Activated T-cell treated with anti-CD3 and anti-CD28 coated beads, Interleukin-2, amount 50 U/mL, for 4 hours (primary cell): Measurements from ENCODE around the gene ZP2. TPM values are rescaled to one million over a fixed set of nuclear protein-coding genes. Genes with fewer than 3 reads are reported as not detected.
"Not testable (repeated sequence)": the region's sequence is repeated elsewhere in the genome, so short reads cannot be mapped to it uniquely, and the experiment has no call there.

Experiments
- ATAC-seq, 2 donors: fragments of 200-7000 bp; cut with Tn5 transposase; one replicate each; pipeline ENCODE4 v1.10.0; 2021
- DNase-seq: peaks from one replicate; pipeline ENCODE4 v3.0.0-alpha.2; 2020
- H3K27me3 Mint-ChIP-seq: one replicate; pipeline ENCODE4 v1.8.0; 2021; ENCODE audit warnings: low read depth, mixed read lengths
- H3K36me3 Mint-ChIP-seq: one replicate; pipeline ENCODE4 v1.8.0; 2022; ENCODE audit warnings: mixed read lengths; ENCODE audit not compliant: insufficient read depth
- H3K4me1 Mint-ChIP-seq: one replicate; pipeline ENCODE4 v1.8.0; 2021; ENCODE audit warnings: low read depth, mixed read lengths
- H3K4me3 Mint-ChIP-seq: one replicate; pipeline ENCODE4 v1.8.0; 2021; ENCODE audit warnings: mild to moderate bottlenecking, moderate library complexity, mixed read lengths
- H3K9me3 Mint-ChIP-seq: one replicate; pipeline ENCODE4 v1.8.0; 2021; ENCODE audit warnings: mixed read lengths
- total RNA-seq, 3 donors: library from RNA; stranded (reverse); gene quantifications; one replicate each; pipeline ENCODE4 v1.2.1, GENCODE V29; 2021

The ZP2 gene
- total RNA-seq, 3 donors from 2014 or later = not detected

DNA sequence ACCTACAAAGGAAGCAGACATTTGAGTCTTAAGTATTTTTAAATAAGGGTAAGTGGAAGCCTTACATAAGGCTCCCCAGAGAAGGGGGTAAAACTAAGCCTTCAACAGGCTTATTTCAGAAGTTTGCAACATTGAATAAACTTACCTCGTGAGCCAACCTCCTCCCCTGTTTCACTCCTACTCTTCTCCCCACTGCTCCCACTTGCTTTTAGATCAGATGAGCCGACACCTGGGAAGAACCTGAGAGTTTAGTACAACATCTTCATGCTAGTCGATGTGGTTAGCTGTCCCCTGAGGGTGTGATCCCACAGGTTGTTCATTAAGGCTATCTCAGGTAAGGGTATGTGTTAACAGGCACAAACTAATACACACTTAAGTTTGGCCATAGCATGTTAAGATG is 13.8 kb downstream of the ZP2 start:
- Mint-ChIP-seq H3K4me3 (no peak overlapping the region), H3K36me3 (no peaks in the 10 kb centered on the region), H3K4me1 (peaks cover 10% of the 10 kb centered on the region), H3K27me3 (peaks cover 19% of the 10 kb centered on the region), H3K9me3 (no peaks in the 10 kb centered on the region)
- ATAC-seq (no peak), DNase-seq (no peak)

DNA sequence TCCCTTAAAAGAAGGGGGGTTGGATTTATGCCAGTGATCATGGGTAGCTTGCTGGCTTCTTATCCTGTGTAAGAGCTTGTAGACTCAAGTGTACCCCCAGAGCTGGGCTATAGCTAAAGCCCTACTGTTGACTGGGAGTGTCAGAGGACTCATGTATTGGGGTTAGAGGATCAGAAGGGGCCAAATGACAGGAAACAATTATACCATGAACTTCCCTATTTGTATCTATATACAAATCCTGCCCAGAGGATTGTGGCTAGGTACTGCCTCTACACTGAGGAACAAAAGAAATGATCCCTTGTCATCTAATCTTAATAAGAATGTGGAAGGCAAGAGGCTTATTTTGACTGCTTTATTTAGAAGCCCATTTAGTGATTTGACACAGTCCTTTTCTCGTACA is 14.3 kb downstream of the ZP2 start:
- H3K4me3 Mint-ChIP-seq = no peak overlapping the region
- peaks cover 10% of the 10 kb centered on the region for H3K4me1 Mint-ChIP-seq
- no peaks in the 10 kb centered on the region for H3K36me3 Mint-ChIP-seq
- ATAC-seq (no peak), DNase-seq (no peak)
- no peaks in the 10 kb centered on the region for H3K9me3 Mint-ChIP-seq
- peaks cover 19% of the 10 kb centered on the region for H3K27me3 Mint-ChIP-seq

DNA sequence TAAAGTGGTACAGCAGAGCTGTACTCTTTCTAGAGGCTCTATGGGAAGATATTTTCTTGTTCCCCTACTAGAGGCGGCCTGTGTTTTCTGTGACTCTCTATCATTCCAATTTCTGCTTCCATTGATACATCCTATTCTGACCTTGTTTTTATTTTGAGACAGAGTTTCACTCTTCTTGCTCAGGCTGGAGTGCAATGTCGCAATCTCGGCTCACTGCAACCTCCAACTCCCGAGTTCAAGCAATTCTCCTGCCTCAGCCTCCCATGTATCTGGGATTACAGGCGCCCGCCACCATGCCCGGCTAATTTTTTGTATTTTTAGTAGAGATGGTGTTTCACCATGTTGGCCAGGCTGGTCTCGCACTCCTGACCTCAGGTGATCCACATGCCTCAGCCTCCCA is 16.0 kb downstream of the ZP2 start:
- not testable (repeated sequence) for H3K9me3 Mint-ChIP-seq, H3K36me3 Mint-ChIP-seq, H3K4me3 Mint-ChIP-seq, ATAC-seq, DNase-seq, H3K4me1 Mint-ChIP-seq
- H3K27me3 Mint-ChIP-seq = peaks cover 19% of the 10 kb centered on the region

DNA sequence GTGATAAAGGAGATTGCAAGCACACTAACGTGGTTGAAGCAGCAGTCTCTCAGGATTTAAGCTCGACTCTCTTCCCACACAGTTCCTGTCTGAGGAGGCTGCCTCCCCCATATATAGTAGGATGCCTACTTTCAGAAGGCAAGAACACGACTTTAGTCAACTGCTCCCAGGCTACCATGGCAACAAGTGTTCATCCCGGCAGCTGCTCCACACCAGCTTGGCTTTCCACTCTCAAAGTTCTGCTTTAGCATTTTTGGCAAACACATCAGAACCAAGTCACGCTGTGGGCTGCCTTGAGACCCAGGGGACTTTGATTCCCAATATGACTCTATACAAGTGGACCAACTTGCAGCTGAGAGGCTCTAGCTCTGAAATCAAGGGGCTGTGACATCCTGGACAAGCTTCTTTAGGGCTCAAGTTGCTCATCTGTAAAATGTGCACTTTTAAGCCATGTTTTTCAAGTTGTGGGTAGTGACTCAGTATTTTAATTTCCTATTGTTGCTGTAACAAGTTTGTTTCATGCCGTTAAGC is 16.5 kb downstream of the ZP2 start:
- Mint-ChIP-seq H3K9me3 (peaks cover 3% of the 10 kb centered on the region), H3K4me1 (peaks cover 10% of the 10 kb centered on the region), H3K4me3 (peak overlapping the region; percentile 40), H3K36me3 (no peaks in the 10 kb centered on the region), H3K27me3 (peaks cover 19% of the 10 kb centered on the region)
- DNase-seq (no peak), ATAC-seq (no peak)

DNA sequence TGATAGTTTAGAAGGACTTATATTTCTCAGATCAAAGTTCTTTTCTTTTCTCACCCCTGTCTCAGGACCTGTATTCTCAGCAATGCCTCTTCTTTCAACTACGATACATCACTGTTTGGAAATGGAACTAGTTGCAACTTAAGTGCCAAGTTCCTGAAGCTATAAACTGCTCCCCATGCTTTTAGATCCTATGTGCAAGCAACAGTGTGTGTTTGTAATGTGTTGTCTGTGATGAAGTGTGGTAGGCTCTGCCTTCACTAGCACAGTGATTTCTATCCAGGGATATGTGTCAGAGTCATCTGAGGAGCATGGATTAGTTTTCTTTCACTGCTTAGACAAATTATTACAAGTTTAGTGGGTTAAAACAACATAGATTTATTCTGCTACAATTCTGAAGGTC is 18.4 kb downstream of the ZP2 start:
- no peak overlapping the region for H3K4me3 Mint-ChIP-seq
- no peak for DNase-seq

DNA sequence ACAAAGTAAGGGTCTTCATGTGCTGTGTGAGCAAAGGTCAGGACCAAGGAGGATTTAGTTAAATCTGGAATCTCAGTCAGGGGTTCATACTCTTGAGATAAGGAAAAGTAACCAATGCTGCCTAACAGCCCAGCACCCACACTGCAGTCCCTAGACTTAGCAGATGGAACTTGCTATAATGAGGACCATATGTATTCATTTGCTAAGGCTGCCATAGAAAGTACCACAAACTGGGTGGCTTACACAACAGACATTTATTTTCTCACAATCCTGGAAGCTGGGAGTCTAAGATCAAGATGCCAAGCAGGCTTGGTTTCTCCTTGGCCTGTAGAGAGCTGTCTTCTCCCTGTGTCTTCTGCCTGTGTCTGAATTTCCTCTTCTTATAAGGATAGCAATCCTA is 20.8 kb downstream of the ZP2 start:
- no peak overlapping the region for H3K4me3 Mint-ChIP-seq
- H3K36me3 Mint-ChIP-seq = no peaks in the 10 kb centered on the region
- H3K9me3 Mint-ChIP-seq = peaks cover 3% of the 10 kb centered on the region
- no peak for DNase-seq
- H3K4me1 Mint-ChIP-seq = peaks cover 15% of the 10 kb centered on the region
- H3K27me3 Mint-ChIP-seq = peaks cover 10% of the 10 kb centered on the region
- ATAC-seq = no peak

More for the DNA sequence above, 18.4 kb downstream of the ZP2 start:
- Mint-ChIP-seq H3K36me3 (no peaks in the 10 kb centered on the region), H3K9me3 (peaks cover 3% of the 10 kb centered on the region), H3K27me3 (peaks cover 11% of the 10 kb centered on the region), H3K4me1 (peaks cover 15% of the 10 kb centered on the region)
- no peak for ATAC-seq

DNA sequence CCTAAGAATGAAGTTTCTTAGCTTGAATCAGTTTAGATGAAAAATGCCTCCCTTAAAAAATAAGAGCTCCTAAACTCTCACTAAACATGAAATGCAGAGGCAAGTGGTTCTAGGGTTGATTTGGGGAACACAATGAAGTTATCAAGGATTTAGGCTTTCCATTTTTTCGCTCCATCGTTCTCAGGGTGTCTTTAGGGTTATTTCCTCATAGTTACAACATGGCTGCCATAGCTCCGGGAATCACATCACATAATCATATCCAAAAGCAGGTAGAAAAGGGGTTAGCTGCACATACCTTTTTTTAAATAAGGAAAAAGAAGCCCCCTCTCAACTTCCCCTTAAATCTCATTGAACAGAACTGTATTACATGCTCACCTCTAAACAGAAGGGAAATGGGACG is 21.4 kb downstream of the ZP2 start:
- H3K27me3 Mint-ChIP-seq = peaks cover 4% of the 10 kb centered on the region
- no peak for ATAC-seq
- H3K9me3 Mint-ChIP-seq = peaks cover 4% of the 10 kb centered on the region
- peaks cover under 1% of the 10 kb centered on the region for H3K36me3 Mint-ChIP-seq
- peaks cover 15% of the 10 kb centered on the region for H3K4me1 Mint-ChIP-seq
- no peak overlapping the region for H3K4me3 Mint-ChIP-seq
- DNase-seq = no peak

DNA sequence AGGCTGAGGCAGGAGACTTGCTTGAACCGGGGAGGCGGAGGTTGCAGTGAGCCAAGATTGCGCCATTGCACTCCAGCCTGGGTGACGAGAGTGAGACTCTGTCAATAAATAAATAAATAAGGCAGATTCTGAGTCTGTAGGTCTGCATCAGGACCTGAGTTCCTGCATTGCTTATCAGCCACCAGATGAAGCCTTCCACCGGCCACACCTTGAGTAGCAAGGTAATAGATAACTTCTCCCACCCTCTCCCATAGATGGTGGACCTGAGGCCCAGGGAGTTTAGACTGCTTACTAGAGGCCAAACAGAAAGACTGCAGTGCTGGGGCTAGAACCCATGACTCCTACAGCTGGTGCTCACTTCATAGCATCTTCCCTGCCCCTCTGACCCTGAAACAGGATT is 22.1 kb downstream of the ZP2 start:
- no peak for ATAC-seq
- Mint-ChIP-seq H3K4me3 (no peak overlapping the region), H3K4me1 (peaks cover 15% of the 10 kb centered on the region), H3K36me3 (peaks cover 2% of the 10 kb centered on the region), H3K27me3 (peaks cover under 1% of the 10 kb centered on the region), H3K9me3 (peaks cover 11% of the 10 kb centered on the region)
- DNase-seq = no peak

DNA sequence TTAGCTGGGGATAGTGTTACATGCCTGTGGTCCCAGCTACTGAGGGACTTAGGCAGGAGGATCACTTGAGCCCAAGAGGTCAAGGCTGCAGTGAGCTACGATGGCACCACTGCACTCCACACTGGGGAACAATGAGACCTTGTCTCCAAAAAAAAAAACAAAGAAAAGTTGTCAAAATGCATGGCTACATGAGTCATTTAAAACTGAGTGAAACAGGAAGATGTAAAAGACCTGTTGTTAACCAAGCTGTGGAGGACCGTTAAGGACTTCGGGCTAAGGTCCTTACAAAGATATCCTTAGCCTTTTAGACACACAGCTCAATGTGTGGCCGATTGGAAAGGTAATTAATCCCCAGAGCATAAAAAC is 25.1 kb downstream of the ZP2 start:
- no peaks in the 10 kb centered on the region for H3K27me3 Mint-ChIP-seq
- ATAC-seq (no peak), DNase-seq (no peak)
- peaks cover 12% of the 10 kb centered on the region for H3K9me3 Mint-ChIP-seq
- H3K4me1 Mint-ChIP-seq = peaks cover 14% of the 10 kb centered on the region
- peaks cover 21% of the 10 kb centered on the region for H3K36me3 Mint-ChIP-seq
- H3K4me3 Mint-ChIP-seq = no peak overlapping the region

DNA sequence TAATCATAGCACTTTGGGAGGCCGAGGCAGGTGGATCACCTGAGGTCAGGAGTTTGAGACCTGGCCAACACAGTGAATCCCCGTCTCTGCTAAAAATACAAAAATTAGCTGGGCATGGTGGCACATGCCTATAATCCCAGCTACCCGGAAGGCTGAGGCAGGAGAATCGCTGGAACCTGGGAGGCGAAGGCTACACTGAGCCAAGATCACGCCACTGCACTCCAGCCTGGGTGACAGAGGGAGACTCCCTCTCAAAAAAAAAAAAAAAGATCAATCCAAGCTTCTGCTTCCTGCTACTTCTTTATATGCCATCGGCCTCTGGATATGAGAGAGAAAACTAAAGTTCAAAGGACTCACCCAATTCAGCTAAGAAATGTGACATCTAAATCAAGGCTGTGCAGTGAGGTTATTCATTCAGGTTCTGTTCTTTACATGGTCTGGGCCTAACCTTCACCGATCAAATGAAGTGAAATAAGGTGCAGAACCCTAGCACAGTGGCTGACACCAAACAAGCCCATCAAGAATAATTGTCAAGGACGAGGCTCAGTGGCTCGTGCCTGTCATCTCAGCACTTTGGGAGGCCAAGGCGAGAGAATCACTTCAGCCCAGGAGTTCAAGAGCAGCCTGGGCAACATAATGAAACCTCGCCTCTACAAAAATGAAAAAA is 25.6 kb downstream of the ZP2 start:
- ATAC-seq = no peak
- Mint-ChIP-seq H3K4me3 (no peak overlapping the region), H3K36me3 (peaks cover 26% of the 10 kb centered on the region), H3K9me3 (peaks cover 12% of the 10 kb centered on the region), H3K4me1 (peaks cover 14% of the 10 kb centered on the region), H3K27me3 (no peaks in the 10 kb centered on the region)
- DNase-seq = no peak

DNA sequence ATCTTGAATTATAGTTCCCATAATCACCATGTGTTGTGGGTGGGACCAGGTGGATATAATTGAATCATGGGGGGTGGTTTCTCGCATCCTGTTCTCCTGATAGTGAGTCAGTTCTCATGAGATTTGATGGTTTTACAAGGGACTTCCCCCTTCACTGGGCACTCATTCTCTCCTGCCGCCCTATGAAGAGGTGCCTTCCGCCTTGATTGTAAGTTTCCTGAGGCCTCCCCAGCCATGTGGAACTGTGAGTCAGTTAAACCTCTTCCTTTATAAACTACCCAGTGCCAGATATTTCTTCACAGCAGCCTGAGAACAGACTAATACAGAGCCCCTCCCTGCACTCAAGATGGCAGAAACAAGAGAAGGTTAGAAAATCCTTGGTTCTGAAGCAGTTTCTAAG is 26.5 kb downstream of the ZP2 start:
- no peaks in the 10 kb centered on the region for H3K27me3 Mint-ChIP-seq
- H3K36me3 Mint-ChIP-seq = peaks cover 28% of the 10 kb centered on the region
- DNase-seq (no peak), ATAC-seq (peak; percentile 79 to 80)
- peaks cover 9% of the 10 kb centered on the region for H3K9me3 Mint-ChIP-seq
- H3K4me3 Mint-ChIP-seq = no peak overlapping the region
- H3K4me1 Mint-ChIP-seq = peaks cover 14% of the 10 kb centered on the region

DNA sequence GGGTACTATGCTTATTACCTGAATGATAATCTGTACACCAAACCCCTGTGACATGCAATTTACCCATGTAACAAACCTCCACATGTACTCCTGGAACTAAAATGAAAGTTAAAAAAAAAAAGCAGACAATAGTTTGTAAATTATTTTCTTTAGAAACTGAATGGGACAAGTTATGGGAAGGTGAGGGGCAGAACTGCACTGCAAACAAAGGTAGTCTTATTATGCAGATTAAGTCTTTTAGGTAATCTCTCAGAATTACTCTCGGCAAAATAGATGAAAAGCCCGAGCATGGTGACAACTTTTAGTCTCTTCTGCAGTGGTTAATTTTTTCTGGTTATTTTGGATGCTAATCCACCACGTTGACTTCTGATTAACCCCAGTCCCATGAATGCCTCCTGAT is 27.4 kb downstream of the ZP2 start:
- no peak overlapping the region for H3K4me3 Mint-ChIP-seq
- peaks cover 9% of the 10 kb centered on the region for H3K9me3 Mint-ChIP-seq
- peaks cover 35% of the 10 kb centered on the region for H3K36me3 Mint-ChIP-seq
- H3K4me1 Mint-ChIP-seq = peaks cover 14% of the 10 kb centered on the region
- DNase-seq = no peak
- ATAC-seq = no peak
- no peaks in the 10 kb centered on the region for H3K27me3 Mint-ChIP-seq

DNA sequence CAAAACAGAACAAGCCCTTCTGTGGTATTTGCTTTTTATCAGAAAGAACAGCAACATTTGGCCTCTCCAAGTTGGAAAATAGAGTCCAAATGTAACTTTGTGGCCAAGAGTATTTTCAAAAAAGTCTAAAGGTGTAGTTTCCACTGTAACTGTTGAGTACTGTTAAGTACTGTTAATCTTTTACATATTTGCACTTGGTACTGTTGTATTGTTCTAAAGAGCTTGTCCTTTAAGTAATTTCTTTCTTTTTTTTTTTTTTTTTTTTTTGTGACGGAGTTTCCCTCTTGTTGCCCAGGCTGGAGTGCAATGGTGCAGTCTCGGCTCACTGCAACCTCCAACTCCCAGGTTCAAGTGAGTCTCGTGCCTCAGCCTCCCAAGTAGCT is 31.4 kb downstream of the ZP2 start:
- peaks cover 56% of the 10 kb centered on the region for H3K36me3 Mint-ChIP-seq
- DNase-seq = no peak
- H3K4me3 Mint-ChIP-seq = no peak overlapping the region
- no peaks in the 10 kb centered on the region for H3K27me3 Mint-ChIP-seq
- H3K9me3 Mint-ChIP-seq = peaks cover 12% of the 10 kb centered on the region
- no peak for ATAC-seq
- peaks cover 7% of the 10 kb centered on the region for H3K4me1 Mint-ChIP-seq

DNA sequence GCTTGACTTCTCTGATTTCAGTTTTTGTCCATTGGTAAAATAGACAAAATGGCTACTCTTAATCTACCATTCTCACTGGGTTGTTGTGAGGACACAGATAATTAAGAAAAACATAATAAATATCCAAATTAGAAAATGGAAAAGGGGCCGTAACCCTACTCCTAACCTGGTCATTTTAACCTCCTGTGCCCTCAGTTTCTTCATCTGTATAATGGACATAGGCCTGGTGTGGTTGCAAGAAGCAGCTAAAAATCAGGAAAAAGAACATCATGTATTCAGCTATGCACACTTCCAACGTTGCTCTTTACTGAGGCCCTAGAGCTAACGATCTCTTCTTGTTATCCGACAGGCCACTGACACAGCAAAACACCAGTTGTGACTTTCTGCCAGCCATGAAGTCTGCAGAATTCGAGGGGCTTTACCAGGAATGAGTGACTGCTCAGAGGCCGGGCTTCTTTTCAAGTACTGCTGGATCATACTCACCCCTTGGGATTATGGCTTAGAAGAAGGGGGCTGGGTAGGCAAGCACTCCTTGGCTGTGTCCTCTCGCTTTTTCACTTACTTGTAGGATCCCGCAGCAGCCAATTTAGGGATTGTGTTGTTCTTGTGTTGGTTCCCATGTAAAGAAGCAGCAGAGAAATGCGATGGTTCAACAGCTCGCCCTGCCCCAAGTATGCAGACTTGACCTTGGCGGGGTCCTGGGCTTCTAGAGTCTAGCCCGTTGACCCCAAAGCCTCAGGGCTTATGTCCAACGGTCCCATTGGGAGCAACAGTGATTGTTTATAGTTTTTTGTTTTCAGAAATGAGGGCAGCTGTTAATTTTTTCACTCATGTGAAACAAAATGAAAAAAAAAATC is 32.0 kb downstream of the ZP2 start:
- Mint-ChIP-seq H3K9me3 (peaks cover 6% of the 10 kb centered on the region), H3K4me3 (no peak overlapping the region), H3K4me1 (peaks cover under 1% of the 10 kb centered on the region), H3K36me3 (peaks cover 59% of the 10 kb centered on the region), H3K27me3 (no peaks in the 10 kb centered on the region)
- DNase-seq (no peak), ATAC-seq (no peak)

DNA sequence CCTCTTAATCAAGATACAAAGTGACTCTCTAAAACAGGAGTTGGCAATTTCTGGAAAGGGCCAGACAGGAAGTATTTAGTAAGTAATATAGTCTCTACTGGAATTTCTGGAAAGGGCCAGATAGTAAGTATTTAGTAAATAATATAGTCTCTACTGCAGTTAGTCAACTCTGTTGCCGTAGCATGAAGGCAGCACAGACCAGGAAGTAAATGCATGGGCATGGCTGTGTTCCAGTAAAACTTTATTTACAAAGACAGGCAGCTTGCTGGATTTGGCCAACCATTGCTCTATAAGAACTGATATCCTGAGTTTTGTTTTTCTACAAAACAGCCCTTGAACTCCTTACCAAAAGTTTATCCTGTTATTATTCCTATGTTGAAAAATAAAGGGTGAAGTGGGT is 36.0 kb downstream of the ZP2 start:
- Mint-ChIP-seq H3K4me1 (no peaks in the 10 kb centered on the region), H3K4me3 (no peak overlapping the region), H3K36me3 (peaks cover 49% of the 10 kb centered on the region), H3K9me3 (peaks cover 4% of the 10 kb centered on the region), H3K27me3 (no peaks in the 10 kb centered on the region)
- ATAC-seq = no peak
- DNase-seq = no peak
